Endothelial cell of umbilical vein (primary cell): ENCODE results near the gene EXOC3. TPM values are rescaled to one million over a fixed set of nuclear protein-coding genes. Genes with fewer than 3 reads are reported as not detected.

Source experiments
- BruUV-seq: library from RNA; stranded (reverse); fragments of 400-500 nt; replicated peaks from 2 replicates; lab custom pipeline; 2021; lab: Mats Ljungman, UMichigan
- CTCF ChIA-PET: fragments of 300-600, 350-600 bp; sonication (Branson Sonifier 250); formaldehyde crosslinking; loops from one replicate; lab custom pipeline; 2021; ENCODE audit warnings: antibody characterized with exemption, inconsistent platforms; lab: Charles Lee
- POLR2A ChIA-PET: fragments of 300-600, 350-600 bp; sonication (Branson Sonifier 250); formaldehyde crosslinking; loops from one replicate; lab custom pipeline; 2021; ENCODE audit warnings: antibody characterized with exemption, inconsistent platforms; lab: Charles Lee
- DNase-seq: peaks from one replicate; pipeline ENCODE4 v3.0.0-alpha.2; 2011; ENCODE audit warnings: low read depth, low spot score
- FAIRE-seq: peaks from 2 replicates; lab custom pipeline; 2011; peaks lifted over from hg19 to GRCh38; lab: Jason Lieb, UNC
- H2AFZ ChIP-seq: 2 replicates; pipeline ENCODE4 v1.6.0; 2012; ENCODE audit warnings: low read depth, low read length, control low read depth, inconsistent platforms
- H3K27ac ChIP-seq: 2 replicates; pipeline ENCODE4 v1.5.1; 2011; ENCODE audit warnings: low read depth, mild to moderate bottlenecking, control low read depth, low read length, moderate library complexity; ENCODE audit not compliant: insufficient read depth
- H3K27me3 ChIP-seq, 2 experiments: 2 replicates each; pipeline versions ENCODE4 v1.6.0 to v1.6.1; 2011; ENCODE audit warnings: low read length in 2 of 2, mixed read lengths in 1 of 2; ENCODE audit not compliant: control insufficient read depth in 2 of 2, insufficient read depth in 2 of 2
- H3K36me3 ChIP-seq, 2 experiments: 2 replicates in 1 of 2; 3 replicates in 1 of 2; pipeline ENCODE4 v1.5.1; 2011; ENCODE audit warnings: low read length in 2 of 2, mild to moderate bottlenecking in 1 of 2, moderate library complexity in 1 of 2; ENCODE audit not compliant: control insufficient read depth in 2 of 2, insufficient read depth in 2 of 2; ENCODE audit errors: extremely low read depth in 1 of 2
- H3K4me1 ChIP-seq: 3 replicates; pipeline ENCODE4 v1.5.1; 2011; ENCODE audit warnings: mild to moderate bottlenecking, low read length; ENCODE audit not compliant: control insufficient read depth, insufficient read depth; ENCODE audit errors: extremely low read depth
- H3K4me2 ChIP-seq: 2 replicates; pipeline ENCODE4 v1.6.1; 2011; ENCODE audit warnings: low read length, control low read depth, mixed read lengths; ENCODE audit not compliant: insufficient read depth
- H3K4me3 ChIP-seq, 3 experiments: fragments of 200-600 bp in 1 of 3; sonication (generic), shearing (Covaris generic) in 1 of 3; replicated peaks in 1 of 3; 2 replicates each; pipeline ENCODE4 v1.5.1; 2011 to 2016; ENCODE audit warnings: control low read depth in 3 of 3, low read length in 3 of 3, mild to moderate bottlenecking in 2 of 3, inconsistent platforms in 1 of 3, low read depth in 1 of 3, moderate library complexity in 1 of 3; ENCODE audit not compliant: insufficient read depth in 1 of 3
- H3K79me2 ChIP-seq: 2 replicates; pipeline ENCODE4 v1.6.0; 2012; ENCODE audit warnings: low read length, inconsistent platforms; ENCODE audit not compliant: control insufficient read depth, insufficient read depth
- H3K9ac ChIP-seq: replicated peaks from 2 replicates; pipeline ENCODE3; 2011; ENCODE audit warnings: low read length, control low read depth; ENCODE audit not compliant: insufficient read depth; ENCODE audit errors: extremely low read depth
- H3K9me1 ChIP-seq: replicated peaks from 3 replicates; pipeline ENCODE4 v1.6.0; 2011; ENCODE audit warnings: mild to moderate bottlenecking, low read length; ENCODE audit not compliant: control insufficient read depth, insufficient read depth; ENCODE audit errors: extremely low read depth
- H3K9me3 ChIP-seq: replicated peaks from 2 replicates; pipeline ENCODE4 v1.5.1; 2012; ENCODE audit warnings: low read length, inconsistent platforms; ENCODE audit not compliant: control insufficient read depth, insufficient read depth
- H4K20me1 ChIP-seq: replicated peaks from 2 replicates; pipeline ENCODE3; 2011; ENCODE audit warnings: mild to moderate bottlenecking, low read length; ENCODE audit not compliant: control insufficient read depth, insufficient read depth; ENCODE audit errors: extremely low read depth
- FOS ChIP-seq: IDR thresholded peaks from 2 replicates; pipeline ENCODE4 v1.6.1; 2011; ENCODE audit warnings: mild to moderate bottlenecking, low read length, moderate library complexity, borderline replicate concordance; ENCODE audit not compliant: insufficient read depth
- JUN ChIP-seq: IDR thresholded peaks from 2 replicates; pipeline ENCODE4 v1.6.1; 2011; ENCODE audit warnings: borderline replicate concordance, low read depth; ENCODE audit not compliant: insufficient read length, insufficient read depth
- MYC ChIP-seq: IDR thresholded peaks from one replicate; pipeline ENCODE4 v1.6.1; 2011; ENCODE audit warnings: mild to moderate bottlenecking, low read depth, low read length
- POLR2A ChIP-seq: IDR thresholded peaks from 2 replicates; pipeline ENCODE4 v1.6.1; 2012; ENCODE audit warnings: low read depth, mild to moderate bottlenecking, control low read depth, low read length
- POLR2AphosphoS5 ChIP-seq: IDR thresholded peaks from 2 replicates; pipeline ENCODE4 v1.6.1; 2012; ENCODE audit warnings: low read depth, mild to moderate bottlenecking, control low read depth, low read length, moderate library complexity; ENCODE audit not compliant: insufficient read depth
- dilution Hi-C: fragments of 300-500 bp; cut with MboI; formaldehyde crosslinking; loops from one replicate; pipeline ENCODE4 v1.15.0; 2019; ENCODE audit warnings: low sequenced_read_pairs; ENCODE audit not compliant: extremely low pct_ligation_motif_present
- intact Hi-C: fragments of 100-400 bp; cut with micrococcal nuclease; formaldehyde crosslinking; loops from one replicate; pipeline ENCODE4 v1.10.0; 2022
- polyA plus RNA-seq, 4 experiments: library from polyadenylated mRNA; depleted of rRNA in 3 of 4; stranded (reverse) in 3 of 4; unstranded in 1 of 4; fragments of >200 nt; gene quantifications; 2 replicates each; pipeline versions ENCODE4 v1.2.1 to v1.2.3, GENCODE V29; 2011 to 2012; ENCODE audit warnings: missing spikeins in 1 of 4
- total RNA-seq: library from RNA; stranded (reverse); gene quantifications from 2 replicates; pipeline ENCODE4 v1.2.3, GENCODE V29; 2021
- TF ChIP-seq, protein P1 (sequence below): IDR thresholded peaks from 2 replicates; pipeline ENCODE4 v1.6.1; 2011; ENCODE audit not compliant: insufficient read depth, insufficient read length
- TF ChIP-seq, protein P2 (sequence below), 2 donors: IDR thresholded peaks; 1 replicate in 1 of 2; 2 replicates in 1 of 2; pipeline ENCODE4 v1.5.1; 2011; ENCODE audit warnings: low read length in 2 of 2, mild to moderate bottlenecking in 2 of 2, moderate library complexity in 2 of 2, control low read depth in 1 of 2, inconsistent platforms in 1 of 2, low read depth in 1 of 2; ENCODE audit not compliant: insufficient read depth in 1 of 2; ENCODE audit errors: extremely low read depth in 1 of 2

The EXOC3 gene
- total and polyA plus RNA-seq, 2 donors (not counting 3 experiments of a cell fraction or from before 2014, with no cell fraction given): 26.4 to 52.9 TPM

DNA sequence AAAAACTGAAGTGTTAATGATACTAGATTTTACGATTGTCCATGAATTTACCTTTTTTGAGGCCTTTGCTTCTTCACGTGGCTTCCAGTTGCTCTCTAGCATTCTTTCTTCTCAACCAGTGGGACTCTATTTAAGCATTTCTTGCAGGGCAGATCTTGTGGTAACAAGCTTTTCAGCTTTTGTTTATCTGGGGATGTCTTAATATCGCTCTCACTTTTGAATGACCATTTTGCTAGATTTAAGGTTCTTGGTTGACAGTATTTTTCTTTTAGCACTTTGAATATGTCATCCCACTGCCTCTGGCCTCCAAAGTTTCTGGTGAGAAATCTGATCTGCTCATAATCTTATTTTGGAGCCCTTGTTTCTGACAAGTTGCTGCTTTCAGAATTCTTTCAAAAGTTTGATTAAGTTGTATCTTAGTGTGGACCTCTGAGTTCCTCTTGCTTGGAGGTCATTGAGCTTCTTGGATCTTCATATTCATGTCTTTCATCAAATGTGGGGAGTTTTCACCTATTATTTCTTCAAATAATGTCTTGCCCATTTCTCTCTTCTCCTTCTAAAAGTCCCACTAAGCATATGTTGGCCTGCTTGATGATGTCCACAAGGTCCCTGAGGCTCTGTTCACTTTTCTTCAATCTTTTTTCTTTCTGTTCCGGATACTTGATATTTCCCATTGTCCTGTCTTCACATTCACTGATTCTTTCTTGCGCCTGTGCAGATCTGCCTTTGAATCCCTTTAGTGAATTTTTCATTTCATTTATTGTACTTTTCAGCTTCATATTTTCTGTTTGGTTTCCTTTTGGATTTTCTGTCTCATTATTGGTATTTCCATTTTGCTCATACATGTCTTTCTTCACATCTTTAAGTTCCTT is 8.8 kb downstream of the EXOC3 start:
- CTCF ChIA-PET: interaction anchor here (1.3 kb wide), 1 partner anchor 263 kb away, joined by 3 read pairs; no protein-coding TSS in a partner anchor
- peaks cover 13 to 31% of the 10 kb centered on the region in 2 experiments for H3K36me3 ChIP-seq
- POLR2A ChIA-PET: no interaction called here

More for the DNA sequence above, 8.8 kb downstream of the EXOC3 start:
- intact Hi-C loops: no loop called here
- Histone ChIP-seq H3K4me3 (no peak overlapping the region), H3K4me2 (no peak overlapping the region), H3K27ac (no peak overlapping the region), H2AFZ (no peak overlapping the region), H3K79me2 (peaks cover 15% of the 10 kb centered on the region), H3K9ac (no peak overlapping the region), H3K9me1 (no peaks in the 10 kb centered on the region), H3K4me1 (no peaks in the 10 kb centered on the region), H4K20me1 (no peaks in the 10 kb centered on the region), H3K9me3 (no peaks in the 10 kb centered on the region), H3K27me3 (no peaks in the 10 kb centered on the region)
- BruUV-seq: no TSS peak
- TF ChIP-seq POLR2A: no peak
- no peak for TF ChIP-seq POLR2AphosphoS5
- TF ChIP-seq JUN: no peak
- TF ChIP-seq, protein P1, sequence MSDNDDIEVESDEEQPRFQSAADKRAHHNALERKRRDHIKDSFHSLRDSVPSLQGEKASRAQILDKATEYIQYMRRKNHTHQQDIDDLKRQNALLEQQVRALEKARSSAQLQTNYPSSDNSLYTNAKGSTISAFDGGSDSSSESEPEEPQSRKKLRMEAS: no peak
- TF ChIP-seq, protein P2, sequence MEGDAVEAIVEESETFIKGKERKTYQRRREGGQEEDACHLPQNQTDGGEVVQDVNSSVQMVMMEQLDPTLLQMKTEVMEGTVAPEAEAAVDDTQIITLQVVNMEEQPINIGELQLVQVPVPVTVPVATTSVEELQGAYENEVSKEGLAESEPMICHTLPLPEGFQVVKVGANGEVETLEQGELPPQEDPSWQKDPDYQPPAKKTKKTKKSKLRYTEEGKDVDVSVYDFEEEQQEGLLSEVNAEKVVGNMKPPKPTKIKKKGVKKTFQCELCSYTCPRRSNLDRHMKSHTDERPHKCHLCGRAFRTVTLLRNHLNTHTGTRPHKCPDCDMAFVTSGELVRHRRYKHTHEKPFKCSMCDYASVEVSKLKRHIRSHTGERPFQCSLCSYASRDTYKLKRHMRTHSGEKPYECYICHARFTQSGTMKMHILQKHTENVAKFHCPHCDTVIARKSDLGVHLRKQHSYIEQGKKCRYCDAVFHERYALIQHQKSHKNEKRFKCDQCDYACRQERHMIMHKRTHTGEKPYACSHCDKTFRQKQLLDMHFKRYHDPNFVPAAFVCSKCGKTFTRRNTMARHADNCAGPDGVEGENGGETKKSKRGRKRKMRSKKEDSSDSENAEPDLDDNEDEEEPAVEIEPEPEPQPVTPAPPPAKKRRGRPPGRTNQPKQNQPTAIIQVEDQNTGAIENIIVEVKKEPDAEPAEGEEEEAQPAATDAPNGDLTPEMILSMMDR (IDR thresholded peaks at IDR 0.05; ENCODE audit: extremely low read depth in 1 of 2, insufficient read depth in 1 of 2, low read depth in 1 of 2, low read length in 2 of 2): no peak
- TF ChIP-seq FOS: no peak
- TF ChIP-seq MYC: no peak
- FAIRE-seq (no peak), DNase-seq (no peak)
- dilution Hi-C loops: no loop called here
